ENCODE measurements around the gene MMP28. TPM values are rescaled to one million over a fixed set of nuclear protein-coding genes. Genes with fewer than 3 reads are reported as not detected.
A peak's percentile ranks its signal among the peaks of the same experiment; 100 is the strongest.

Gene MMP28
- total RNA-seq, 4 donors from 2014 or later = 12.4 to 48.0 (median 28.6) TPM

- H3K27ac ChIP-seq = peak overlapping the region; percentile 79 to 96 (median 90)
- TF ChIP-seq CTCF (IDR thresholded peaks at IDR 0.05) = no peak
- TF ChIP-seq POLR2A (IDR thresholded peaks at IDR 0.05) = no peak
- intact Hi-C loops (cut with DNase I) = no loop called here
- no peak overlapping the region for H3K4me3 ChIP-seq (replicated peaks in 1 of 3)
- H3K9me3 ChIP-seq = no peaks in the 10 kb centered on the region
- H3K4me1 ChIP-seq = peaks cover 28 to 32% of the 10 kb centered on the region in 2 donors
- peak in 1 of 2 donors; percentile 33 for DNase-seq
- no peaks in the 10 kb centered on the region for H3K36me3 ChIP-seq
- no peaks in the 10 kb centered on the region for H3K27me3 ChIP-seq
- 61 to 62% methylated on average over 5 of the region's 5 CpGs for WGBS, 2 donors
Observed at GRCh38 chr17:35775039-35775438, 20.4 kb downstream of the MMP28 start.

- peak overlapping the region; percentile 79 to 96 (median 90) for H3K27ac ChIP-seq
- DNase-seq = peak; percentile 85 to 89
- TF ChIP-seq CTCF (IDR thresholded peaks at IDR 0.05) (no peak), POLR2A (IDR thresholded peaks at IDR 0.05) (peak in 1 of 2 donors; percentile 43)
- H3K4me3 ChIP-seq (replicated peaks in 1 of 3) = no peak overlapping the region
- H3K36me3 ChIP-seq = no peaks in the 10 kb centered on the region
- H3K27me3 ChIP-seq = no peaks in the 10 kb centered on the region
- peaks cover 28 to 32% of the 10 kb centered on the region in 2 donors for H3K4me1 ChIP-seq
- intact Hi-C loops (cut with DNase I) = no loop called here
- H3K9me3 ChIP-seq = no peaks in the 10 kb centered on the region
- WGBS, 2 donors = 40 to 51% methylated on average over 3 to 5 of the region's 5 CpGs
Observed at GRCh38 chr17:35774499-35774898, 20.9 kb downstream of the MMP28 start.

- intact Hi-C loops (cut with DNase I) = no loop called here
- peak overlapping the region; percentile 79 to 96 (median 90) for H3K27ac ChIP-seq
- WGBS, 2 donors = 37 to 49% methylated on average over 10 of the region's 10 CpGs
Observed at GRCh38 chr17:35773679-35774425, 21.6 kb downstream of the MMP28 start.

GRCh38 chr17:35773129-35773528 is 22.3 kb downstream of the MMP28 start:
- no peak for DNase-seq
- WGBS, 2 donors = 79 to 80% methylated on average over 8 to 17 of the region's 20 CpGs
- Histone ChIP-seq H3K4me3 (replicated peaks in 1 of 3) (no peak overlapping the region), H3K9me3 (no peaks in the 10 kb centered on the region), H3K4me1 (peaks cover 28 to 32% of the 10 kb centered on the region in 2 donors), H3K27ac (peak overlapping the region; percentile 79 to 96 (median 90)), H3K36me3 (no peaks in the 10 kb centered on the region), H3K27me3 (no peaks in the 10 kb centered on the region)
- TF ChIP-seq CTCF (IDR thresholded peaks at IDR 0.05) (no peak), POLR2A (IDR thresholded peaks at IDR 0.05) (no peak)
- intact Hi-C loops (cut with DNase I) = no loop called here

More at GRCh38 chr17:35773679-35774425, 21.6 kb downstream of the MMP28 start:
- TF ChIP-seq POLR2A (IDR thresholded peaks at IDR 0.05) (no peak), CTCF (IDR thresholded peaks at IDR 0.05) (no peak)
- no peak overlapping the region for H3K4me3 ChIP-seq (replicated peaks in 1 of 3)
- no peaks in the 10 kb centered on the region for H3K36me3 ChIP-seq
- H3K9me3 ChIP-seq = no peaks in the 10 kb centered on the region
- peaks cover 28 to 32% of the 10 kb centered on the region in 2 donors for H3K4me1 ChIP-seq
- H3K27me3 ChIP-seq = no peaks in the 10 kb centered on the region
- DNase-seq = peak; percentile 53 to 55

- no peaks in the 10 kb centered on the region for H3K36me3 ChIP-seq
- intact Hi-C loops (cut with DNase I) = no loop called here
- DNase-seq = no peak
- no peaks in the 10 kb centered on the region for H3K9me3 ChIP-seq
- peaks cover 21 to 23% of the 10 kb centered on the region in 2 donors for H3K4me1 ChIP-seq
- no peak overlapping the region for H3K4me3 ChIP-seq (replicated peaks in 1 of 3)
- no peaks in the 10 kb centered on the region for H3K27me3 ChIP-seq
- WGBS, 2 donors = 91 to 93% methylated on average over 28 to 48 of the region's 48 CpGs
- TF ChIP-seq CTCF (IDR thresholded peaks at IDR 0.05) = no peak
- H3K27ac ChIP-seq = no peak overlapping the region
Observed at GRCh38 chr17:35769895-35770486, 25.4 kb downstream of the MMP28 start.

Data from thyroid gland (tissue), 4 donors.